Measurements from ENCODE around the gene CASP6.

The CASP6 gene

GRCh38 chr4:109657854-109658418 is 45.3 kb downstream of the CASP6 start:
- DNase-seq = no peak
- no peak for TF ChIP-seq CTCF (IDR thresholded peaks at IDR 0.05)

GRCh38 chr4:109655396-109655795 is 47.8 kb downstream of the CASP6 start:
- H3K4me1 ChIP-seq = no peaks in the 10 kb centered on the region
- H3K4me3 ChIP-seq = no peak overlapping the region
- intact Hi-C loops (cut with DNase I; ENCODE audit: low total_unique reads) = no loop called here
- DNase-seq = no peak
- TF ChIP-seq CTCF (IDR thresholded peaks at IDR 0.05) = no peak
- H3K27ac ChIP-seq = no peak overlapping the region
- peaks cover 0 to 9% (median 7%) of the 10 kb centered on the region in 3 donors for H3K9me3 ChIP-seq
- H3K27me3 ChIP-seq = no peaks in the 10 kb centered on the region
- H3K36me3 ChIP-seq = peaks cover 0 to 6% (median 0%) of the 10 kb centered on the region in 3 donors

More at GRCh38 chr4:109657854-109658418, 45.3 kb downstream of the CASP6 start:
- no peak overlapping the region for H3K27ac ChIP-seq
- intact Hi-C loops (cut with DNase I; ENCODE audit: low total_unique reads) = no loop called here
- H3K9me3 ChIP-seq = peaks cover 0 to 3% (median under 1%) of the 10 kb centered on the region in 3 donors
- H3K4me3 ChIP-seq = no peak overlapping the region
- no peaks in the 10 kb centered on the region for H3K4me1 ChIP-seq
- peaks cover 0 to 1% (median 0%) of the 10 kb centered on the region in 3 donors for H3K36me3 ChIP-seq
- H3K27me3 ChIP-seq = no peaks in the 10 kb centered on the region

GRCh38 chr4:109649872-109650271 is 53.4 kb downstream of the CASP6 start:
- no peaks in the 10 kb centered on the region for H3K27me3 ChIP-seq
- no peak overlapping the region for H3K27ac ChIP-seq
- no peak overlapping the region for H3K4me3 ChIP-seq
- H3K4me1 ChIP-seq = no peaks in the 10 kb centered on the region
- peaks cover 0 to 6% (median 0%) of the 10 kb centered on the region in 3 donors for H3K36me3 ChIP-seq
- peaks cover 0 to 9% (median 7%) of the 10 kb centered on the region in 3 donors for H3K9me3 ChIP-seq
- no peak for TF ChIP-seq CTCF (IDR thresholded peaks at IDR 0.05)
- DNase-seq = no peak
- intact Hi-C loops (cut with DNase I; ENCODE audit: low total_unique reads) = no loop called here

- no peak for TF ChIP-seq CTCF (IDR thresholded peaks at IDR 0.05)
- Histone ChIP-seq H3K36me3 (peaks cover 0 to 6% (median 0%) of the 10 kb centered on the region in 3 donors), H3K4me1 (no peaks in the 10 kb centered on the region), H3K9me3 (peaks cover 0 to 9% (median 7%) of the 10 kb centered on the region in 3 donors), H3K27me3 (no peaks in the 10 kb centered on the region), H3K4me3 (no peak overlapping the region), H3K27ac (no peak overlapping the region)
- no peak for DNase-seq
- intact Hi-C loops (cut with DNase I; ENCODE audit: low total_unique reads) = no loop called here
These were observed 54.2 kb downstream of the CASP6 start for GRCh38 chr4:109648997-109649575.

- H3K9me3 ChIP-seq = peaks cover 0 to 9% (median 7%) of the 10 kb centered on the region in 3 donors
- H3K4me1 ChIP-seq = no peaks in the 10 kb centered on the region
- peaks cover 0 to 6% (median 0%) of the 10 kb centered on the region in 3 donors for H3K36me3 ChIP-seq
- H3K4me3 ChIP-seq = no peak overlapping the region
- intact Hi-C loops (cut with DNase I; ENCODE audit: low total_unique reads) = no loop called here
- DNase-seq = no peak
- H3K27me3 ChIP-seq = no peaks in the 10 kb centered on the region
- TF ChIP-seq CTCF (IDR thresholded peaks at IDR 0.05) = no peak
- no peak overlapping the region for H3K27ac ChIP-seq
These were observed 54.8 kb downstream of the CASP6 start for GRCh38 chr4:109648266-109648996.
